SIG-M5 (cell line): Measurements from ENCODE around the gene TNNT2.

Experiments used
- DNase-seq: peaks from one replicate; lab custom pipeline; 2025; lab: John Stamatoyannopoulos, UW

The TNNT2 gene

GRCh38 chr1:201356701-201357100 is 20.8 kb downstream of the TNNT2 start:
- no peak for DNase-seq

- DNase-seq: no peak
Observed at GRCh38 chr1:201356236-201356635, 21.2 kb downstream of the TNNT2 start.

- no peak for DNase-seq
Observed at GRCh38 chr1:201355471-201355870, 22.0 kb downstream of the TNNT2 start.

- no peak for DNase-seq
Observed at GRCh38 chr1:201354901-201355295, 22.6 kb downstream of the TNNT2 start.

- no peak for DNase-seq
Observed at GRCh38 chr1:201354151-201354900, 23.2 kb downstream of the TNNT2 start.

DNA sequence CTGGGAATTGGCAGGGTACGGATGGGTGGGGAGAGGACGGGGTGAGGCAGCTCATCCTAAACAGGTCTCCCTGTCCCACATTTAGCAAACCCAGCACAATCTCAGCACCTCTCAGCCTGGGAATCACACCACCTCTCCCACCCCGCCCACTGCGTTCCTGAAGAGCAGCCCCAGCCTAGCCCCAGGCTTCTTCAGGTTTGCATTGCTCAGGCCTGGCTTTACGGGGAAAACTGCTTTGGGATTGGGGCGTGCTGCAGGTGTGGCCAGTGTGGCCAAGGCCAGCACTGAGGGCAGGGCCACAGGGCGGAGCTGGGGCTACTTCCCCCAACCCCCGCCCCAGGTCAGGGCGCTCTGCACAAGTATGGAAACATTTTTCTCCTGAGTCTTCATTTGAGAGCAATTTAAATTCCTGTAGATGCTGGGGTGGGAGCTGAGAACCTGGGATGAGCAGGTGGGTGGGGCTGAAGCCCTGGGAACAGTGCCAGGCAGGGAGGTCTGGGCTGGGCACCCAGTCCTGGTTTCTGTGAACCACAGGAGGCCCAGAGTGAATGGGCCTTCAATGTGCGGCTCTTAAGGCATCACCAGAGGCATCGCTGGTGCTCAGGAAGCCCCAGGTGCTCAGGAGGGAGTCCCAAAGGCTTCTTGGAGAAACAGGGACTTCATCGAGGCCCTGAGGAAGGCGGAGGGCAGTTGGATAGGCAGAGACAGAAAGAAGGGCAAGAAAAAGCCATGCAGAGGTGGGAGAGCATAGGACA is 24.1 kb downstream of the TNNT2 start:
- DNase-seq: no peak

GRCh38 chr1:201351617-201352016 is 25.9 kb downstream of the TNNT2 start:
- DNase-seq: no peak

DNA sequence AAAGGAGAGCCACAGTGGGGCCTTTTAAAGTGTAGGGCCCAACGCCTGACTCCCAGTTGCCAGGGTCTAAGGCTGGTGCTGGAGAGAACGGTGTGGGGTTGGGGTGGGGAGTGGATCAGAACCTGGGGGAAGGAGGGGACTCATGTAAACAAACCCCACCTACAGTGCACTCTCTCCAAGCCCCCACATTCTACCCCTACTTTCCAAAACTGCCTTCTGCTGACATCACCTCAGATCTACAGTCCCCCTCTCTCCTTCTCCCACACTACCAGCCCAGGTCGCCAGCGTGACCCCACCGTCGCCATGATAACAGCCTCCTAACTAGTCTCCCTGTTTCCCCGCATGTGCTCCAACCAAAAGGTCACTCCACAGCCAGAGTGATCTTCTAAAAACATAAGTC is 26.6 kb downstream of the TNNT2 start:
- DNase-seq: no peak

GRCh38 chr1:201350361-201350725 is 27.1 kb downstream of the TNNT2 start:
- no peak for DNase-seq

- DNase-seq: no peak
Observed at GRCh38 chr1:201349092-201349491, 28.4 kb downstream of the TNNT2 start.

- DNase-seq: no peak
Observed at GRCh38 chr1:201348211-201348566, 29.3 kb downstream of the TNNT2 start.

- no peak for DNase-seq
Observed at GRCh38 chr1:201347498-201348210, 29.8 kb downstream of the TNNT2 start.

- no peak for DNase-seq
Observed at GRCh38 chr1:201346987-201347386, 30.5 kb downstream of the TNNT2 start.

DNA sequence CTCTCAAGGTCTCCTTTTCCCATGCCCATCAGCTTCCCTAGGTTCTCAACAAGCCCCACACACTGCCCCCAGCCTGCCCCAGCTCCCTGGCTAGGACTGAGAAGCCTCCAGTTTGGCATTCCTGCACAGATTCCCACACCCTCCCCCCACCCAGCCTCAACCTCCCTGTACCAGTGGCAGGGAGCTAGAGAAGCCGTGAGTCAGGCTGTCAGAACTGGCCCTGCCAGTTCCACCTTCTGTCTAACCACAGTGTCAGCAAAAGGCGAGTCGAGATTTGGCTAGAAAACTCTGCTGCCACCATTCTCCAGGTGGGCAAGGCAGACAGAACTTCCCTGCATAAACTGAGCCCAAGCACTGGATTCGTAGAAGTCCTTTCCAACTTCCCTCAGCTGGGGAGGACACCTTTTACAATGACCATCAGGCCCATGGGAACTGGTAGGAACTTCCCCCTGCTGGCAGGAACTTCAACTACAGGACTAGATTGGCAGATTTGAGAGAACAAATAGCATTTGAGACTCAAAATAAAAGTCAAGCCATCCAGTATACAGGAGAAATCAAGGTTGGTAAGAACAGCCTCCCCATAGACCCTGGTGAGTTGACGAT is 31.0 kb downstream of the TNNT2 start:
- no peak for DNase-seq

DNA sequence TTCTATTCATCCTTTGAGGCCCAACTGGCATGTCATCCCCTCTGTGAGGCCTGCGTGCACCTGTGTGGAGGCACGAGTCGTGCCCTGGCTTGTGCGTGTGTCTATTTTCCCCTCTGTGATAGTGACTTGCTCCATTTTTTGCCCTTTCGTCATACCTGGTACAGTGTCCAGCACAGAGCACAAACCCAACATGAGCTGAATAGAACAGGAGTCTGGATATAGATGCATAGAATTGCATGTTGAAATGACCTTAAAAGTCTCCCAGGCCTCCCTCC is 32.5 kb downstream of the TNNT2 start:
- DNase-seq: no peak

GRCh38 chr1:201344206-201345080 is 33.0 kb downstream of the TNNT2 start:
- DNase-seq: no peak

- DNase-seq: no peak
Observed at GRCh38 chr1:201341377-201341776, 36.1 kb downstream of the TNNT2 start.

DNA sequence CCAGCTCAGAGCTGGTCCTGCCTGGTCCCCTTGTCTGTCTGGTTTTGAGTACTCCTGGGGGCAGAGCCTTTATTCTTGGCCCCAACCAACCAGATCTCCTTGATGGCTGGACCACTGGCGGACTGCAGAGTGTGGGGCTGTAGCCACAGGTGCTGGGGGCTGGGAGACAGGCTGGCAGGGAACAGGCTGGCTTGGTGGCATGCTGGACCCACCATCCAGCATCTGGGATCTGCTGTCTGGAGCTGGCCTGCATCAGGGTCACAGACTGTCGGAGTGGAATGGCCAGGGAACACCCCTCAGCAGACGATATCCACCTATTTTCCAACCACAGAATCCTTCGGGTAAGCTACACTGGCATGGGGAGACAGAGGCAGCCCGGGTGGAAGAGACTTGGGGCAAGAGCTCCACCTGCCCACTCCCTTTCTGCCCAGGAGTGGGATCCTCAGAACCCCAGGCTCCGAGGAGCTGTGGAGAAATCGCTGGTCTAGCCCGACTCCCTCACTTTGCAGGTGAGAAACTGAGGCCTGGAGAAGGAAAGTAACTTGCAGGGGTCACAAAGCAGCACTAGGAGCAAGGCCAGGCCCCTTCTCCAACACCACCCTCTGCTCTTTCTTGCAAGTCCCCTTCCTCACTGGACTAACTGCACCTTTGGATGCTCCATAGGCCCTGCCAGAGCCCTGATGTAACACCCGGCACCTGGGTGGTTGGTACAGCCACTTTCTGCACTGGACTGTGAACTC is 40.6 kb downstream of the TNNT2 start:
- DNase-seq: no peak

GRCh38 chr1:201335901-201336300 is 41.6 kb downstream of the TNNT2 start:
- no peak for DNase-seq

DNA sequence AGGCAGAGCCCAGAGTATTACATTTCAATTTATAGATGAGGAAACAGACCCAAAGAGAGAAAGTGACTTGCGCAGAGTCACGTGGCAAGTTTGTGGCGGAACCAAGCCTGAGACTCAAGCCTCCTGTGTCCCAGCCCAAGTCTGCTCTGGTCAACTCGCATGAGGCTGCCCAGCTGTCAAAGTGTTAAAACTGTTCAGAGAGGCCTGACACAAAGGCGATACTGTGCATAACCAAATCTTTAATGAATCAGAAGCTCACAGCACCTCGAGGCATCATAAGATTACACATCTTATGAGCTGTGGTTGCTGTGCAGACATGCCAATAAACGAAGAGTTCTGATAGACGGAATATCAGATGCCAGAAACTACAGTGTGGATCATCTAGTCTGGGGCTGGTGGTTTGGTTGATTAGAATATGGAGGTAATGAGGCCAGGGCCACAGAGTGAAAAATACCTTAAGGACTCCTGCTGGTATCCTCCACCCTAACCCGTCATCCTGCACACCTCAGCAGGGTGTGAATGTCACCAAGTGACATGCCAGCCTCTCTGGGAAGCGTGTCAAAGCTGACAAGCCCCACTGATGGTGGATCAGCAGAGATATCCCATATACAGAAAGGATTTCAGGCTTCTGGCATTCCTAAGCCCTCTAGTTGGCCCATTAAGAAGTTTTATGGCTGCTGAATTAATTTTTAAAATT is 42.2 kb downstream of the TNNT2 start:
- DNase-seq: no peak
